Liver (tissue), 9 donors: ENCODE results near the gene TMEM266. TPM values are rescaled to one million over a fixed set of nuclear protein-coding genes. Genes with fewer than 3 reads are reported as not detected.

Experiments
- DNase-seq: peaks from one replicate; pipeline ENCODE4 v3.0.0-alpha.2; 2017; ENCODE audit warnings: low spot score
- H3K27ac ChIP-seq, 2 donors: one replicate each; pipeline ENCODE4 v1.7.0; 2013; ENCODE audit warnings: inconsistent platforms in 2 of 2, low read length in 2 of 2, control low read depth in 1 of 2, low read depth in 1 of 2, mild to moderate bottlenecking in 1 of 2
- H3K27me3 ChIP-seq, 4 donors: one replicate each; pipeline versions ENCODE4 v1.6.1 to v1.7.0; 2013; ENCODE audit warnings: low read length in 3 of 4, inconsistent platforms in 1 of 4, mild to moderate bottlenecking in 1 of 4, moderate library complexity in 1 of 4; ENCODE audit not compliant: control insufficient read depth in 4 of 4, insufficient read depth in 4 of 4
- H3K36me3 ChIP-seq, 4 donors: one replicate each; pipeline versions ENCODE4 v1.6.1 to v1.7.0; 2013; ENCODE audit warnings: low read length in 3 of 4, mild to moderate bottlenecking in 3 of 4, low read depth in 1 of 4, moderate library complexity in 1 of 4; ENCODE audit not compliant: control insufficient read depth in 4 of 4, insufficient read depth in 3 of 4
- H3K4me1 ChIP-seq, 4 donors: one replicate each; pipeline versions ENCODE4 v1.6.1 to v1.7.0; 2013; ENCODE audit warnings: low read length in 3 of 4, mild to moderate bottlenecking in 3 of 4, moderate library complexity in 1 of 4; ENCODE audit not compliant: control insufficient read depth in 4 of 4, insufficient read depth in 4 of 4
- H3K4me3 ChIP-seq, 3 donors: one replicate each; pipeline versions ENCODE4 v1.6.1 to v1.7.0; 2013; ENCODE audit warnings: low read length in 3 of 3, control low read depth in 1 of 3, low read depth in 1 of 3, mild to moderate bottlenecking in 1 of 3
- H3K9ac ChIP-seq, 2 donors: one replicate each; pipeline ENCODE4 v1.7.0; 2013; ENCODE audit warnings: low read length in 2 of 2, mild to moderate bottlenecking in 2 of 2, moderate library complexity in 2 of 2, control low read depth in 1 of 2, low read depth in 1 of 2
- H3K9me3 ChIP-seq, 4 donors: one replicate each; pipeline versions ENCODE4 v1.6.1 to v1.7.0; 2013; ENCODE audit warnings: low read length in 3 of 4; ENCODE audit not compliant: control insufficient read depth in 4 of 4
- CTCF ChIP-seq: fragments of 150-350 bp; IDR thresholded peaks from 2 replicates; pipeline ENCODE4 v1.5.1; 2017; ENCODE audit warnings: improper control_type of control experiment, low read depth, low read length; ENCODE audit not compliant: missing input control
- EGR1 ChIP-seq, 2 donors: IDR thresholded peaks; 2 replicates each; pipeline ENCODE4 v1.6.1; 2016 to 2018; ENCODE audit warnings: antibody characterized with exemption in 2 of 2, low read depth in 2 of 2
- FOXA1 ChIP-seq: IDR thresholded peaks from 2 replicates; pipeline ENCODE4 v1.6.1; 2016; ENCODE audit warnings: antibody characterized with exemption
- FOXA2 ChIP-seq: IDR thresholded peaks from 2 replicates; pipeline ENCODE4 v1.6.1; 2016; ENCODE audit warnings: antibody characterized with exemption
- GABPA ChIP-seq, 2 donors: IDR thresholded peaks in 1 of 2; conservative IDR thresholded peaks in 1 of 2; 2 replicates each; pipeline ENCODE4 v1.6.1; 2016; ENCODE audit warnings: antibody characterized with exemption in 2 of 2, mild to moderate bottlenecking in 1 of 2, moderate library complexity in 1 of 2
- HNF4A ChIP-seq, 2 donors: conservative IDR thresholded peaks; 2 replicates each; pipeline ENCODE4 v1.6.1; 2016; ENCODE audit warnings: antibody characterized with exemption in 2 of 2, mild to moderate bottlenecking in 2 of 2
- HNF4G ChIP-seq: IDR thresholded peaks from 2 replicates; pipeline ENCODE4 v1.6.1; 2016; ENCODE audit warnings: antibody characterized with exemption
- JUND ChIP-seq, 2 donors: IDR thresholded peaks; 2 replicates each; pipeline ENCODE4 v1.6.1; 2016; ENCODE audit warnings: antibody characterized with exemption in 2 of 2
- RAD21 ChIP-seq, 2 donors: IDR thresholded peaks; 2 replicates each; pipeline ENCODE4 v1.6.1; 2016; ENCODE audit warnings: antibody characterized with exemption in 2 of 2, mild to moderate bottlenecking in 2 of 2
- RXRA ChIP-seq, 2 donors: IDR thresholded peaks; 2 replicates each; pipeline ENCODE4 v1.6.1; 2017 to 2018; ENCODE audit warnings: antibody characterized with exemption in 2 of 2, mild to moderate bottlenecking in 1 of 2
- SP1 ChIP-seq: IDR thresholded peaks from 2 replicates; pipeline ENCODE4 v1.6.1; 2018; ENCODE audit warnings: antibody characterized with exemption, mild to moderate bottlenecking
- TAF1 ChIP-seq: conservative IDR thresholded peaks from 2 replicates; pipeline ENCODE4 v1.6.1; 2016; ENCODE audit warnings: antibody characterized with exemption, mild to moderate bottlenecking
- YY1 ChIP-seq: IDR thresholded peaks from 2 replicates; pipeline ENCODE4 v1.6.1; 2016; ENCODE audit warnings: antibody characterized with exemption, mild to moderate bottlenecking
- ZBTB33 ChIP-seq: IDR thresholded peaks from 2 replicates; pipeline ENCODE4 v1.6.1; 2016; ENCODE audit warnings: antibody characterized with exemption
- WGBS: extraction: QIAGEN DNeasy Blood & Tissue Kit; methylation state at CpG from one replicate; pipeline ENCODE4 v1.1.7; 2013; 5-methylcytosine and 5-hydroxymethylcytosine counted together
- polyA plus RNA-seq, 2 donors: library from polyadenylated mRNA; stranded (reverse) in 1 of 2; unstranded in 1 of 2; fragments of 200-250 nt in 1 of 2; fragments of >200 nt in 1 of 2; fragmentation: Nextera tagmentation in 1 of 2; extraction: Ambion mirVana in 1 of 2; gene quantifications; one replicate each; pipeline versions ENCODE4 v1.2.1 to v1.2.3, GENCODE V29; 2013 to 2015
- total RNA-seq, 2 donors: library from RNA; depleted of rRNA; stranded (reverse); fragments of >200 nt; gene quantifications; one replicate each; pipeline ENCODE4 v1.2.3, GENCODE V29; 2014
- TF ChIP-seq, protein P1 (sequence below): IDR thresholded peaks from 2 replicates; pipeline ENCODE4 v1.6.1; 2016; ENCODE audit warnings: antibody characterized with exemption
- TF ChIP-seq, protein P2 (sequence below): IDR thresholded peaks from 2 replicates; pipeline ENCODE4 v1.6.1; 2016; ENCODE audit warnings: antibody characterized with exemption
- donor health status: healthy.
- donor health status: healthy.
- donor health status: healthy.
- donor health status: healthy.
- donor health status: healthy.

The TMEM266 gene
- total and polyA plus RNA-seq, 4 donors: 0.25 to 1.3 TPM; not detected in 2

DNA sequence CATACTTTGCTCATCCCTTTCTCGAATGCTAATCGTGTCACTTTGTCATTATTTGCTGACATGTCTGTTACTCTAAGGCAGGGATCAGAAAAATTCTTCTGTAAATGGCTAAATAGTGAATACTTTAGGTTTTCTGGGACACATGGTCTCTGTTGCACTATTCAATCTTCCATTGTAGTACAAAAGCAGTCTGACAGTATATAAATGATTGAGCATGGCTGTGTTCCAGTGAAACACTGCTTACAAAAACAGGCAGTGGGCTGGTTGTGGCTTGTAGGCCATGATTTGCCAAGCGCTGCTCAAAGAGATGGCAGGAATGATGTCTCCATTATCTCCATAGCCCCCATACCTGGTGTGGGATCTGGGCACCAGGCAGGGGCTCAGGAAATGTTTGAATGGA, 45.6 kb downstream of the TMEM266 start:
- no peak overlapping the region for H3K27ac ChIP-seq
- H3K9me3 ChIP-seq: no peaks in the 10 kb centered on the region
- DNase-seq: no peak
- no peak overlapping the region for H3K4me3 ChIP-seq
- H3K4me1 ChIP-seq: no peaks in the 10 kb centered on the region
- 95% methylated on average over 3 of the region's 3 CpGs for WGBS
- peaks cover 0 to 5% (median 0%) of the 10 kb centered on the region in 4 donors for H3K27me3 ChIP-seq
- TF ChIP-seq SP1 (no peak), ZBTB33 (no peak)
- no peak overlapping the region for H3K9ac ChIP-seq
- H3K36me3 ChIP-seq: no peaks in the 10 kb centered on the region

DNA sequence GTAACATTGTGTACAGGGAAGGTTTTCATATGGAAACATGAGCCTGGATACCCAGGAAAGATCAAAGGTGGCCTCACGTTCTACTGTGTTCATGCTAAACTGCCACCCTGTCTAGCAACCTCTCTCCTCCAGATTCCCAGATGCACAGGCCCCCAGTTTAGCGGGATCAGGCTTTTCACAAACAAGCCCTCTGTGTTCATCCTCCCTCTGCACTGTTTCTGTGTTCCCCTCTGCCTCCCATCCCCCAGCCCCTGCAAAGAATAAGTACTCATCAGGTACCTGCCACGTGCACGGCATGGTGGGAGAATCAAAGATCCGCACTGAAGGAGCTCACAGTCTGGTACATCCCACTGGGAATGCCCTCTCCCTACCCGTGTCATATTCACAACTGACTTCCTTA, 46.1 kb downstream of the TMEM266 start:
- no peak overlapping the region for H3K9ac ChIP-seq
- DNase-seq: no peak
- H3K9me3 ChIP-seq: no peaks in the 10 kb centered on the region
- WGBS: 89% methylated on average over 6 of the region's 6 CpGs
- peaks cover 0 to 5% (median 0%) of the 10 kb centered on the region in 4 donors for H3K27me3 ChIP-seq
- TF ChIP-seq RXRA (IDR thresholded peaks at IDR 0.05) (no peak), JUND (IDR thresholded peaks at IDR 0.05) (no peak), YY1 (no peak), HNF4A (conservative IDR thresholded peaks at IDR 0.05) (no peak), GABPA (IDR thresholded peaks at IDR 0.05 in 1 of 2, conservative IDR thresholded peaks at IDR 0.05 in 1 of 2) (no peak), FOXA2 (no peak), RAD21 (IDR thresholded peaks at IDR 0.05) (no peak), TAF1 (no peak), CTCF (no peak), SP1 (no peak), ZBTB33 (no peak), HNF4G (no peak), FOXA1 (no peak), EGR1 (IDR thresholded peaks at IDR 0.05; ENCODE audit: low read depth in 2 of 2) (no peak)
- TF ChIP-seq, protein P1, sequence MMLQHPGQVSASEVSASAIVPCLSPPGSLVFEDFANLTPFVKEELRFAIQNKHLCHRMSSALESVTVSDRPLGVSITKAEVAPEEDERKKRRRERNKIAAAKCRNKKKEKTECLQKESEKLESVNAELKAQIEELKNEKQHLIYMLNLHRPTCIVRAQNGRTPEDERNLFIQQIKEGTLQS: no peak
- TF ChIP-seq, protein P2, sequence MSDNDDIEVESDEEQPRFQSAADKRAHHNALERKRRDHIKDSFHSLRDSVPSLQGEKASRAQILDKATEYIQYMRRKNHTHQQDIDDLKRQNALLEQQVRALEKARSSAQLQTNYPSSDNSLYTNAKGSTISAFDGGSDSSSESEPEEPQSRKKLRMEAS: no peak
- H3K36me3 ChIP-seq: no peaks in the 10 kb centered on the region
- no peaks in the 10 kb centered on the region for H3K4me1 ChIP-seq
- H3K4me3 ChIP-seq: no peak overlapping the region
- no peak overlapping the region for H3K27ac ChIP-seq
